IPS-15b (cell line): ENCODE measurements around the gene TMCO4.

Experiments
- H3K27me3 ChIP-seq: one replicate; pipeline ENCODE4 v1.6.1; 2013; ENCODE audit warnings: low read length; ENCODE audit not compliant: control insufficient read depth, insufficient read depth
- H3K36me3 ChIP-seq: one replicate; pipeline ENCODE4 v1.6.1; 2013; ENCODE audit warnings: low read length; ENCODE audit not compliant: control insufficient read depth, insufficient read depth
- H3K4me1 ChIP-seq: one replicate; pipeline ENCODE4 v1.6.1; 2013; ENCODE audit warnings: mild to moderate bottlenecking, low read length; ENCODE audit not compliant: control insufficient read depth, insufficient read depth
- H3K4me3 ChIP-seq: one replicate; pipeline ENCODE4 v1.5.1; 2013; ENCODE audit warnings: low read depth, low read length
- H3K9ac ChIP-seq: one replicate; pipeline ENCODE4 v1.6.1; 2013; ENCODE audit warnings: low read depth, mild to moderate bottlenecking, low read length
- H3K9me3 ChIP-seq: one replicate; pipeline ENCODE4 v1.6.1; 2013; ENCODE audit warnings: mild to moderate bottlenecking, low read length; ENCODE audit not compliant: control insufficient read depth, insufficient read depth

The TMCO4 gene

DNA sequence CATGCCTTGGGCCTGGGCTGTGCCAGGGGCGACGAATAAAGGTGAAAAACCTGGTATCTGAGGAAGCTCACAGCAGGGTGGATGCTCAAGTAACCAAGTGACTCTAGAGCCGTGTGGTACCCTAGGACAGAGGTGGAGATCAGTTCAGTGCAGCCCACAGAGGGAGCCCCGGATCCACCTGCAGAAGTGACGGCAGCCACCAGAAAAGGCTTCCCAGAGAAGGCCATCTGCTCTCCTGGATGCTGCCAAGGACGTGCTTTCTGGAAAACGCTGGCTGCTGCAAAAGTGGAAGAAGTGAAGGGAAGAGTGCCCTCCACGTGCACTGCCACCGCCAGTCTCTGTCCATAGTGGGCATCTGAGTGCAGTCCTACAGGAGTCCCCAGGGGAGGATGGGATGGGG, 27.7 kb downstream of the TMCO4 start:
- no peaks in the 10 kb centered on the region for H3K27me3 ChIP-seq
- no peaks in the 10 kb centered on the region for H3K9me3 ChIP-seq
- no peak overlapping the region for H3K4me3 ChIP-seq
- no peak overlapping the region for H3K9ac ChIP-seq
- H3K36me3 ChIP-seq: no peaks in the 10 kb centered on the region
- H3K4me1 ChIP-seq: peaks cover 6% of the 10 kb centered on the region

DNA sequence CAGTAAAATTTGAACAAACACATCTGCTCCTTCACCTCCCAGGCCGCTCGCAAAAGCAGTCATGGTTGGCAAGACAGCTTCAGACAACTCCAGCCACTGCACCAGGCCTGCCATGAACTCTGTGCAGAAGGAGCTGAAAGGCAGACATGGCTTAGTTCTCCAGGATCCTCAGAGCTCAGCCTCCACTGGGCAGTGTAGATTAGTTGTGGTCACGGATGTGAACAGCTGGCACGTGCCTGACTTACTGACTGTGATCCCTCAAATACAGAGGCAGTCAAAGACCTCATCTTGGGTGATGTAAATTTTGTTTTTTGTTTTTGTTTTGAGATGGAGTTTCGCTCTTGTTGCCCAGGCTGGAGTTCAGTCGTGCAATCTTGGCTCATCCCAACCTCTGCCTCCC, 28.4 kb downstream of the TMCO4 start:
- Histone ChIP-seq H3K27me3 (no peaks in the 10 kb centered on the region), H3K36me3 (no peaks in the 10 kb centered on the region), H3K4me1 (peaks cover 6% of the 10 kb centered on the region), H3K9me3 (no peaks in the 10 kb centered on the region), H3K9ac (no peak overlapping the region), H3K4me3 (no peak overlapping the region)

DNA sequence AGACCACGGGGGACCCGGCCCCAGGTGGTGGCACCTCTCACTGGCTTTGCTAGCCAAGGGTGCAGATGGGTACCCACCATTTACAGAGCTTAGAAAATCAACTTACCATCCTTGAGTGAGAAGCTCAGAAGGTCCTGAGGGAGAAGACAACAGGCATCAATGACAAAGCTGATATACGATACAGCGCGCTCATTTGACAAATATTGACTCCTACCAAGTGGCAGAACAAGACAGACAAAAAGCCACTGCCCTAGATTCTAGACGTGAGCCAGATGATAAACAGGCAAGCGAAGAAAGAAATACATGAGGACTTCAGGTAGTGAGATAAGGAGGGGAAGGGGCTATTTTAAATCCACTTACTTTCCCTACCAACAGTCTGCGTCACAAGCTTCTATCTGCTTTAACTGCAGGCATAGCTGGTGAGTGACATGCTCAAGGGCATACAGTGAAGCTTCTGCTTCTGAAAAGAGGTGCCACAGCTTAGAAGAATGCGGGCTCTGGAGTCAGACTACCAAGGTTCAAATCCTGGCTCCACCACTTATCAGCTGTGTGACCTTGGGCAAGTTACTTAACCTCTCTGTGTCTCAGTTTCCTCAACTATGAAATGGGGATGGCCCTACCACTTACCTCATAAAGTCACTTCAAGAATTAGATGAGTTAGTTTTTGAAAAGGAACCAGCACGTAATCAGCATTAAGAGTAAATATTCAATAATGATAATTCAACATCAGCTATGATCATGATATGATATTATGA, 29.1 kb downstream of the TMCO4 start:
- Histone ChIP-seq H3K4me1 (peaks cover 6% of the 10 kb centered on the region), H3K9ac (no peak overlapping the region), H3K36me3 (no peaks in the 10 kb centered on the region), H3K4me3 (no peak overlapping the region), H3K27me3 (no peaks in the 10 kb centered on the region), H3K9me3 (no peaks in the 10 kb centered on the region)

DNA sequence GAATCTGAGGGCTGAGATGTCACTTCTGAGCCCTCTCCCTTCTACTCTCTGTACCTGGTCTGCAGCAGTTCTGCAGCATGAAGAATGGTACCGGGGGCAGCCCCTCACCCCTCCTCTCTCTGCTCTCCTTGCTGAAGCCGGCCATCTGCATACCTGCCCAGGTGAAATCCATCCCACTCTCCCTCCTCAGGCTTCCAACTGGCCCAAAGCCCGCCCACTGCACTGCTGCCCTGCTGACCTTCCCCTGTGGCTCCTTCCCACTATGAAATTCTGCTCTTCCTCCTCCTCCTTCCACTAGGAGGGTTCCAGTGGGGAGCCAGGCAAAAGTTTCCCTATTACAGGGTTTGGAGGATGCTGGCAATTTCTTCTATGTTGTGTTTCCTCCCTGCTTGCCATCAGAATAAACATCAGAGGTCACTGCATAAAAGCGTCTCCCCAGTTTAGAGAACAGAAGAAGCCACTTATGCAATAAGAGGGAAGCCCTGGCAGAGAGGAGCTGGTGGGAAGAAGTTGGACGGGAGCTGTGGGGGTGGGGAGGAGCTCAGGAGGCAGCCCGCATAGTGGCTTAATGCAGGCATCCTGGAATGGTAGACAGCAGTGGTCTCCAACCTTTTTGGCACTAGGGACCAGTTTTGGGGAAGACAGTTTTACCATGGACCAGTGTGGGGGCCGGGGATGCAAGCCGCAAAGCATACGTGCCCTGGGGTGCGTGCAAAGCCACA, 30.3 kb downstream of the TMCO4 start:
- no peak overlapping the region for H3K9ac ChIP-seq
- peaks cover 6% of the 10 kb centered on the region for H3K4me1 ChIP-seq
- H3K27me3 ChIP-seq: no peaks in the 10 kb centered on the region
- no peak overlapping the region for H3K4me3 ChIP-seq
- no peaks in the 10 kb centered on the region for H3K36me3 ChIP-seq
- no peaks in the 10 kb centered on the region for H3K9me3 ChIP-seq

DNA sequence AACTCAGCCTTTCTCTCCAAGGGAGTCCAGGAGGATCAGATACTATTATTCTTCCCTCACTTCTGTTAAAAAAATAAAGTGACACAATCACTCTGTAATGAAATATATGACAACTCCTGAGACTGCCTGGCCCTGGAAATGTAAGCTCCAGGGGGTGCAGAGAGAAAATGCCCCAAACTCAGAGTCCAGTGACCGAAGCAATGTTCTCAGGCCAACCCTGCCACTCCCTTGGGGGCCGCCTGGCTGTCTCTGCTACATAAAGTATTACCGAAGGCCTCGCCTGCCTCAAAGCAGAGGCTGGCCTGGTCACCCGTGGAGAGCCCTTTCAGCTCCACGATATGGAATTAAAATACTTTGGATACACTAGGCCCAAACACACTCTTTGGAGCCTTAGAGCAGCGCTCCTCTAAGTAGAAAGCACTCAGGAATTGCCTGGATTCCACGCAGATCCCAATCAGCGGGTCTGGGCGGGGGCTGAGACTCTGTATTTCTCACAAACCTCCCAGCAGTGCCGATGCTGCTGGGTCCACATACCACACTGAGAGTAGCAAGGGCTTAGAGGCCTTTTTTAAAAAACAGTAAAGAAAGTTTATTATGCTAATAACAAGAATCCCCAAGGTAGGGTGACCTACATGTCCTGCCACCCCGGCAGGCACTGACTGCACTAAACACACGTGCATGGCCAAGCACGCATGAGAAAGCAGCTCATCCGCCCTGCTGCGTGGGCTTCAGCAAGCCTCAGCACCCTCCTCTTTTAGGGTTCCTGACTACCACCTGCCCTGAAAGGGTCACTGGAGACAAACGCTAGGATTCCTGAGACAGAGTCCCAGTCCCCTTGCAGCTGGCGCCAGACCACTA, 31.1 kb downstream of the TMCO4 start:
- Histone ChIP-seq H3K36me3 (no peaks in the 10 kb centered on the region), H3K27me3 (no peaks in the 10 kb centered on the region), H3K4me1 (peaks cover 6% of the 10 kb centered on the region), H3K9ac (no peak overlapping the region), H3K4me3 (no peak overlapping the region), H3K9me3 (no peaks in the 10 kb centered on the region)

DNA sequence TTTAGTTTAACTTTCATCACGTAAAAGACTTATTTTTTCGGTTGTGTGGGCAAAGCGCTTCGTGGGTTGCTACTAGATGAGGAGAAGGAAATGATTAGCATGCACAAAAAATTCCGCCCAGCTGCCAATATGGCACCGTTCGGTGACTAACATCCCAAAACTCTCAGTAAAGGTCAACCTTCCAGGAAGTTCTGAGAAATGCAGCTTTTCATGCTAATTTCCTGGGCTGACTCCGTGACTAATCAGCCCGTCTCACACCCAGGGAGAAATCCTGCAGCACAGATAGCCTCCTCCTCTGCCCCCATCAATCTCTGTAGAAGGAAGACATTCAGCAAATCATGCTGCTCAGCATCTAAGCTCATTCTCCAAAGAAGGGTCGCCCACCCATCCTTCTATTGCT, 34.1 kb downstream of the TMCO4 start:
- Histone ChIP-seq H3K4me3 (no peak overlapping the region), H3K9ac (no peak overlapping the region), H3K36me3 (no peaks in the 10 kb centered on the region), H3K4me1 (peaks cover 6% of the 10 kb centered on the region), H3K9me3 (no peaks in the 10 kb centered on the region), H3K27me3 (no peaks in the 10 kb centered on the region)

DNA sequence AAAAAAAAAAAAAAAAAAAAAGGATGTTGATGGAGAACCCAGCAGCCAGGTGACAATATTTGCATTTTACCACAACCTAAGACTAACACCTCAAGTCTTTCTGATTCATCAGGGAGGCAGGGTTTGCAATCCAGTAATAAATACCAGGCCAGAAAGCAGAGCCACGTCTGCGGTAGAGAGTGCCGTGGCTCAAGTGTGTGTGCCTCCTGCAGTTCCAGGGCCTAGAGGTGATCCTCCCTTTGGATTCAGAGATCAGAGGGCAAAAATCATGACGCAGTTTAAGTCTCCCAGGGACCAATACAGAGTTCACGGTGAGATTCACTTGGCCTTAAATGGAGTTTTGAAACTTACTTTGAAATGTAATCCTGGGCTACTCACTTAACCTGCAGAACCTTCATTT, 34.9 kb downstream of the TMCO4 start:
- no peaks in the 10 kb centered on the region for H3K36me3 ChIP-seq
- H3K4me3 ChIP-seq: no peak overlapping the region
- no peaks in the 10 kb centered on the region for H3K27me3 ChIP-seq
- peaks cover 6% of the 10 kb centered on the region for H3K4me1 ChIP-seq
- no peaks in the 10 kb centered on the region for H3K9me3 ChIP-seq
- H3K9ac ChIP-seq: no peak overlapping the region

DNA sequence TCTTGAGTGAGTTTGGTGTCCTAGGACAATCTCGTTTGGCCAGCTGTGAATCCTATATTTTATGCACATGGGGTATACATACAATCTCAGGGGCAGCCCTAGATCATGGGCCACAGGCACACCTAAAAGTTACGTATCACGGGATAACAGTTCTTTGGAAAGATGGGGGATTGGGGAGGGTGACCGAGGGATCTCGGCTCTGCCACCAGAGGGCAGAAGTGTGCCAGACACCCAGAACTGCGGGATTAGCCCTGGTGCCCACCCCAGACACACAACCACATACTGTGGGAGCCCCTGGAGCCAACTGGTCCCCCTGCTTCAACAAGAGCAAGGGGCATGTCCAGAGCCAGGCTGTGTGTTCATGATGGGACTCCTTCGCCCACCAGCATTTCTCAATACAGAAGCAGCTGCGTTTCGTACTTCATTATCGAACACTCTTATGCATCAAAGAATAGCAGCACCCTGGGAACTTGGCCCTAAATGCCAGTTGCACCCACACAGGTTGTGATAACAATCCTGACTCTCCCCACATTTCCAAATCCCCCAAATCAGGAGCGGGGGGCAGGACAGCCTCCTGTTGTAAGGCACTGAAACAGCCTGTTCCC, 37.4 kb downstream of the TMCO4 start:
- Histone ChIP-seq H3K9ac (no peak overlapping the region), H3K4me1 (no peaks in the 10 kb centered on the region), H3K4me3 (no peak overlapping the region), H3K27me3 (no peaks in the 10 kb centered on the region), H3K9me3 (no peaks in the 10 kb centered on the region), H3K36me3 (no peaks in the 10 kb centered on the region)

DNA sequence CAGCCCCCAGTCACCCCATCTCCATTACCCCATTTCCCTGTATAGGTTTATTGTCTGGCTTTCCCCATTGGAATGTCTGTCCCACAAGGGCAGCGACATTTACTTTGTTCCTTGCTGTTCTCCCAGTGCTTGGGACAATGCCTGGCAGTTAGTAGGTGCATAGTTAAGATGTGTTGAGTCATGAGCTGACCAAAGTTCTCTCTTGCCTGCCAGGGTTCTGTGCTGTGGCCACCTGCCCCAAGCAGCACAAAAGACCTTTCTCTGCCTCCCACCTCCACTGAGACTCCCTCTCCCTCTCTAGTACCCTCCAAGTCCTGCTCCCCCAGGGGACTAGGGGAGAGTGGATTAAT, 40.0 kb downstream of the TMCO4 start:
- Histone ChIP-seq H3K9me3 (no peaks in the 10 kb centered on the region), H3K4me3 (no peak overlapping the region), H3K27me3 (no peaks in the 10 kb centered on the region), H3K36me3 (no peaks in the 10 kb centered on the region), H3K4me1 (no peaks in the 10 kb centered on the region), H3K9ac (no peak overlapping the region)

DNA sequence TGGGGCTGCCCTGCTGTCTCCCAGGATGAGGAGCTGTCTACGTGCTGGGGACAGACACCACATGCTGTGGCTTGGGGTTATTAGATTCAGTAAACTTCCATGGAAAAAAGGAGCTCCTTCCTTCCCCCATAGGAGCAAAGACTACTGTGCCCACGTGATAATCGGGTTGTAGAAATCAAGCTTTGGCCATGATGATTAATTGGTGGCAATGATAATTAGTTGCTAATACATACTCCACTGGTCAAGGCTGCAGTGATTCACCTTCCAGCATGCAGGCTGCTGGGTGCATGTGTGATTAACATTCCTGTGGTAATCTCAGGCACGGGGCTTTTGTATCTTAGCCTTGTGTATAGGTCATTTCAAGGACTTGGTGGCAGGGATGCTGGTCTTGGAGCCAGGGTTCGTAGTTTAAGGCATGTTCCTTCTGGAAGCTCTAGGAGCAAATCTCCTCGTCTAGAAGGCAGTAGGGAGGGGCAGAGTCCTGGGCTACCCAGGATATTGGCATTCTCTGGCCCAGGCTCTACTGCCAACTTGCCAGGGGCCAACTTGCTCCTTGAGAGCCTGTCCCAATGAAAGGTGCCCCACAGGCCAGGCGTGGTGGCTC, 41.4 kb downstream of the TMCO4 start:
- no peaks in the 10 kb centered on the region for H3K4me1 ChIP-seq
- H3K36me3 ChIP-seq: no peaks in the 10 kb centered on the region
- H3K4me3 ChIP-seq: no peak overlapping the region
- H3K9me3 ChIP-seq: no peaks in the 10 kb centered on the region
- H3K27me3 ChIP-seq: no peaks in the 10 kb centered on the region
- no peak overlapping the region for H3K9ac ChIP-seq

DNA sequence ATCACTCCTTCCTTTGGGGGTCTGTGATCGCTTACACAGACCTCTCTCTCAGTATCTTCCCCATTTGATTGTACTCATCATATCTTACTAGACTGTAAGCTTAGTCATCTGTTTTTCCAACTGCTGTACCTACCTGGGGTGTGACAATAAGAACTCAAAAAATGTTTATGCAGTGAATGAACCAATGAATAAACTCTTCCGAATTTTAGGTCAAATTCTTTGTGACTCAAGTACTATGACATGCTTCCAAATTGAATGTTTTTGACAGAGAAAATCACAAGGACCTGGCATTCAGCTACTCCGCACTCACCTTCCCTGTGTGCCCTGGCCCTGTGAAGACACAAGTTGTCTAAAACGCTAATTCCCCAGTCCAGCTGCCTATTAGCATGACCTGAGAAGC, 42.1 kb downstream of the TMCO4 start:
- Histone ChIP-seq H3K4me1 (no peaks in the 10 kb centered on the region), H3K9ac (no peak overlapping the region), H3K27me3 (no peaks in the 10 kb centered on the region), H3K4me3 (no peak overlapping the region), H3K36me3 (no peaks in the 10 kb centered on the region), H3K9me3 (no peaks in the 10 kb centered on the region)
